Duodenal mucosa (tissue), 2 donors: ENCODE data around the gene KLRC1.
"Not testable (repeated sequence)": the region's sequence is repeated elsewhere in the genome, so short reads cannot be mapped to it uniquely, and the experiment has no call there.

Experiments used
- H3K27ac ChIP-seq: one replicate; pipeline ENCODE4 v1.7.0; 2013; ENCODE audit warnings: low read depth, low read length
- H3K27me3 ChIP-seq, 2 donors: one replicate each; pipeline ENCODE4 v1.7.0; 2013; ENCODE audit warnings: low read length in 2 of 2, control low read depth in 1 of 2; ENCODE audit not compliant: insufficient read depth in 2 of 2, control insufficient read depth in 1 of 2
- H3K36me3 ChIP-seq, 2 donors: one replicate each; pipeline ENCODE4 v1.7.0; 2013; ENCODE audit warnings: low read length in 2 of 2, control low read depth in 1 of 2; ENCODE audit not compliant: insufficient read depth in 2 of 2, control insufficient read depth in 1 of 2
- H3K4me1 ChIP-seq, 2 donors: one replicate each; pipeline ENCODE4 v1.7.0; 2013; ENCODE audit warnings: low read length in 2 of 2, control low read depth in 1 of 2; ENCODE audit not compliant: insufficient read depth in 2 of 2, control insufficient read depth in 1 of 2
- H3K4me3 ChIP-seq, 2 donors: one replicate each; pipeline ENCODE4 v1.7.0; 2013; ENCODE audit warnings: low read length in 2 of 2, low read depth in 1 of 2
- H3K9ac ChIP-seq, 2 donors: one replicate each; pipeline ENCODE4 v1.7.0; 2013; ENCODE audit warnings: low read length in 2 of 2, low read depth in 1 of 2
- H3K9me3 ChIP-seq, 2 donors: one replicate each; pipeline ENCODE4 v1.7.0; 2013; ENCODE audit warnings: low read length in 2 of 2, control low read depth in 1 of 2; ENCODE audit not compliant: control insufficient read depth in 1 of 2

KLRC1 gene

DNA sequence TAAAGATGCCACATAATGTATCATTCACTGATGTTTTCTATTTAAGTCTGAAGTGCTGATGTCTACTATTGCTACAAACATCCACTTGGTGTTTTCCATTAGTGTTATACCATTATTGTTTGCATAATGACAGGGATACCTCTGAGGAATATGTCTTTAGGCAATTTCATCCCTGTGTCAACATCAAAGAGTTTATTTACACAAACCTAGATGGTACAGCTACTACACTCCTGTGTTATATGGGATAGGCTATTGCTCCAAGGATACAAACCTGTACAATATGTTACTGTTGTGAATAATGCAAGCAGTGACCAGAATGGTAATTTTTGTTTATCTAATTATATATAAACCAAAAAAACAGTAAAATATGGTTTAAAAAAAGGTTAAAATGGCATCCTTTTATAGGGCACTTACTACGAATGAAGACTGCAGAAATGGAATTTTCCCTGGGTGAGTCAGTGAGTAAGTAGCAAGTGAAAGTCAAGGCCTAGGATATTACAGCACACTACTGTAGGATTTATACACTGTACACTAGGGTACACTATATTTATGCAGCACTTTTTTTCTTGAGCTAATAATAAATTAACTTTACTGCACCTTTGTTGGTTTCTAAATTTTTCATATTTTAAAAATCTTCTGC, 28.8 kb downstream of the KLRC1 start:
- H3K4me1 ChIP-seq, H3K4me3 ChIP-seq, H3K27ac ChIP-seq, H3K9ac ChIP-seq, H3K36me3 ChIP-seq, H3K9me3 ChIP-seq, H3K27me3 ChIP-seq: not testable (repeated sequence)

DNA sequence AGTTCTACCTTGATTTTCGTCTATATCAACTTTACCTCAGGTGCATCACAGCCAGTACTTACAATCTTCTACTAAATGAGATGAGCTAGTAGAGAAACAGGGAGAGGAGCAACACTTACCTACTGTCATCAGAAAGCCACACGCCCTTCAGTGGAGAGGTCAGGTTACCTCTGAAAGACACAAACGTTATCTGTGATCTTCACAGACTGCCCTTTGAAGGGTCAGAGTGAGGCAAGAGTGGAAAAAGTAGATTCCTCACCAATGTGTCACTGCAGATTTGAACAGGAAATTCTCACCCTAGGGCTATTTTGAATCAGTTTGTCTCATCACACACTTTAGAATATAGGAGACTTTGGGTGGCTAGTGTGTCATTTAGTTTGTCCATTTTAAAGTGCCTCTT, 31.0 kb downstream of the KLRC1 start:
- H3K9ac ChIP-seq, H3K4me3 ChIP-seq, H3K9me3 ChIP-seq, H3K36me3 ChIP-seq, H3K4me1 ChIP-seq, H3K27ac ChIP-seq, H3K27me3 ChIP-seq: not testable (repeated sequence)

GRCh38 chr12:10420334-10420733, 32.8 kb downstream of the KLRC1 start, which contains the start of gene KLRC3:
KLRC3 (minus strand) TSS chr12:10420595; CDS start chr12:10420550, 45 bp downstream.
- H3K27me3 ChIP-seq, H3K4me1 ChIP-seq, H3K27ac ChIP-seq, H3K9me3 ChIP-seq, H3K9ac ChIP-seq, H3K36me3 ChIP-seq, H3K4me3 ChIP-seq: not testable (repeated sequence)

DNA sequence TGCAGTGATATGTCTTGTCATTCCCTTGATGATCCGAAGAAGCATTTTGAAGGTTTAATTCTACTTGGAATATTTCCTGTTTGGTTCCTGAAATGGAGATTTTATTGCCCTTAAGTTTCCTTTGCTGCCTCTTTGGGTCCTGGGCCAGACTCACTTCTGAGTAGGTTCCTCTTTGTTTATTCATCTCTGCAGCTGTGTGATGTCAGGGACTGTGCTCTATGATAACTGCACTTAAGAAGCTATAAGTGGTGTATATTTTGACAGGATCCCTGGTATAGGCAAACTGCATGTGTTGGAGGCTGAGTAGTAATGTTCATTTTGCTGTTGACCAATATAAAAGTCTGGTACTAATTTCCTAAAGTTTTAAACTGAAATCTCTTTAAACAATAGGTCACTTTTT, 43.8 kb downstream of the KLRC1 start, which contains the start of gene KLRC4:
Gene KLRC4 (minus strand): TSS at position 366 of the 400 bp plus-strand sequence. CDS start 182 bp downstream, at position 184.
- H3K9me3 ChIP-seq, result no peaks in the 10 kb centered on the region
- H3K4me1 ChIP-seq, result no peaks in the 10 kb centered on the region
- H3K9ac ChIP-seq, result no peak within 1 kb of the TSS
- H3K4me3 ChIP-seq, result no peak within 1 kb of the TSS
- H3K27me3 ChIP-seq, result no peaks in the 10 kb centered on the region
- no peaks in the 10 kb centered on the region for H3K36me3 ChIP-seq
- no peak within 1 kb of the TSS for H3K27ac ChIP-seq

GRCh38 chr12:10408842-10409241, 44.3 kb downstream of the KLRC1 start:
- Histone ChIP-seq H3K27ac (no peak overlapping the region), H3K4me1 (no peaks in the 10 kb centered on the region), H3K4me3 (no peak overlapping the region), H3K9ac (no peak overlapping the region), H3K36me3 (no peaks in the 10 kb centered on the region), H3K27me3 (no peaks in the 10 kb centered on the region), H3K9me3 (no peaks in the 10 kb centered on the region)

DNA sequence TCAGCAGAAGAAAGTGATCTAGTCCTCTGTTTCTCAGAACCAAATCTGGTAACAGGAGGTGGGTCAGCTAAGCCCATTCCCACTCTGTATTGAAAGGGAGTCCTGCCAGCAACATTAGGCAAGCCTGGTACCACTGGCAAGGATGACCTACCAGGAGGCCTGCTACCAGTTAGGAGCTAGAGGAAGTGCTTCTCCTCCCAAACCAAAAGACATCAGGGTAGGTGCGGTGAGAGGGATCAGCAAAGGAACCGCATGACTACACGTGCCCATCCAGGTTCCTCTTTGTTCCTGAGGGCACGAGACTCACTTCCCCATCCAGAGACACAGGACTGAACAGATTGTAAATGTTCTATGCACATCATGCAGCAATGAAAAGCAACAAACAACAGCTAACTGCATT, 46.5 kb downstream of the KLRC1 start:
- Histone ChIP-seq H3K9me3 (no peaks in the 10 kb centered on the region), H3K27ac (no peak overlapping the region), H3K27me3 (no peaks in the 10 kb centered on the region), H3K4me3 (no peak overlapping the region), H3K36me3 (no peaks in the 10 kb centered on the region), H3K4me1 (no peaks in the 10 kb centered on the region), H3K9ac (no peak overlapping the region)

DNA sequence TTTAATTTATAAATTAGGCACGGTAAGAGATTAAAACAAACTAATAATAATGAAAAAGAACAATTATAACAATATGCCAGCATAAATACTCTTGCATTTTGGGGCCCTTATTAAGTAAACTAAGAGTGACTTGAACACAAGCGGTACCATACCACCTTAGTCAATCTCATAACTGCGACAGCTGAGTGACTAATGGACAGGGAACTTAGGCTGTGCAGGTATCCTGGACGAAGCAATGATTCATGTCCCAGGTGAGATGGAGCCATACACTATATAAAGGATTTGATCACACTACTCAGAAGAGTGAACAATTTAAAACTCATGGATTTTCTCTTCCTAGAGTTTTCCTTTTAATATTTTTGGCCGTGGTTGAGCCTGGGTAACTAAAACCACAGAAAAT, 47.9 kb downstream of the KLRC1 start:
- Histone ChIP-seq H3K4me3 (no peak overlapping the region), H3K27me3 (no peaks in the 10 kb centered on the region), H3K4me1 (no peaks in the 10 kb centered on the region), H3K9me3 (no peaks in the 10 kb centered on the region), H3K36me3 (no peaks in the 10 kb centered on the region), H3K9ac (no peak overlapping the region), H3K27ac (no peak overlapping the region)

GRCh38 chr12:10404798-10405197, 48.4 kb downstream of the KLRC1 start:
- Histone ChIP-seq H3K9me3 (no peaks in the 10 kb centered on the region), H3K27ac (no peak overlapping the region)

DNA sequence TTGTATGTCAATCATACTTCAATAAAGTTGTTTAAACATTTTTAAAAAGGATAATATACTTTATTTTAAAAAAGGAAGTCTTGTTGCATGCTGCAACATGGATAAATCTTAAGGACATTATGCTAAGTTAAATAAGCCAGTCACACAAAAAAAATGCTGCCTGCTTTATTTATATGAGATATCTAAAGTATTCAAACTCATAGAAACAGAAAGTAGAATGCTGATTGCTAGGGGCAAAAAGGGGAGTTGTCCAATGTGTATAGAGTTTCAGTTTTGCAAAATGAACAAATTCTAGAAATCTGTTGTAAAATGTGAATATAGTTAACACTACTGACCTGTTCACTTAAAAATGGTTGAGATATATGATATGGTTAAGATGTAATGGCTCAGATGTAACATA, 52.3 kb downstream of the KLRC1 start:
- Histone ChIP-seq H3K4me1 (no peaks in the 10 kb centered on the region), H3K36me3 (no peaks in the 10 kb centered on the region), H3K27me3 (no peaks in the 10 kb centered on the region), H3K9ac (no peak overlapping the region), H3K27ac (no peak overlapping the region), H3K4me3 (no peak overlapping the region), H3K9me3 (no peaks in the 10 kb centered on the region)

More at GRCh38 chr12:10404798-10405197, 48.4 kb downstream of the KLRC1 start:
- no peaks in the 10 kb centered on the region for H3K4me1 ChIP-seq
- H3K9ac ChIP-seq, result no peak overlapping the region
- H3K36me3 ChIP-seq, result no peaks in the 10 kb centered on the region
- no peak overlapping the region for H3K4me3 ChIP-seq
- H3K27me3 ChIP-seq, result no peaks in the 10 kb centered on the region

GRCh38 chr12:10398168-10398567, 55.0 kb downstream of the KLRC1 start:
- Histone ChIP-seq H3K4me3 (no peak overlapping the region), H3K4me1 (peaks cover 0 to 7% of the 10 kb centered on the region in 2 donors), H3K27ac (no peak overlapping the region), H3K9ac (no peak overlapping the region), H3K36me3 (no peaks in the 10 kb centered on the region), H3K27me3 (no peaks in the 10 kb centered on the region), H3K9me3 (no peaks in the 10 kb centered on the region)

GRCh38 chr12:10397296-10397695, 55.9 kb downstream of the KLRC1 start:
- no peak overlapping the region for H3K9ac ChIP-seq
- no peaks in the 10 kb centered on the region for H3K36me3 ChIP-seq
- no peaks in the 10 kb centered on the region for H3K27me3 ChIP-seq
- no peak overlapping the region for H3K4me3 ChIP-seq
- H3K9me3 ChIP-seq, result no peaks in the 10 kb centered on the region
- H3K27ac ChIP-seq, result no peak overlapping the region
- H3K4me1 ChIP-seq, result peaks cover 0 to 7% of the 10 kb centered on the region in 2 donors
